ENCODE measurements around the gene TMPRSS5. TPM values are rescaled to one million over a fixed set of nuclear protein-coding genes. Genes with fewer than 3 reads are reported as not detected.

The TMPRSS5 gene
- total and polyA plus RNA-seq, 2 donors from 2014 or later, result 0.60 to 0.65 TPM

DNA sequence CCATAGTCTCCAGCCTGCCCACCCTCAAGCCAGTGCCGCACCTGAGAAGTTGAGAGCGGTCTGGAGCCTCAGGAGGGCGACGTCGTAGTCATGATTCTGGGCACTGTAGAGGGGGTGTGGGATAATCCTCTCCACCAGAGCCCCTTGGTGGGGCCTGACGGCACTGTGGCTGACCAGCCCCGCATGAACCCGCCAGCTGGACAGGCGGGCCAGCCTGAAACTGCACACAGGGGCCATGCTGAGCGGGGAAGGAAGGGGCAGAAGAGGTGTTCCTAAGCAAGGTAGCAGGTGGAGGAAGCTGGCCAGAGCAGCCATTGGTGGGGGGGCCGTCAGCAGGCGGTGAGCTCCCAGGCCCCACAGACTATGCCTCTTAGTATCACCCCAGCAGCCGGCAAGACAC, 13.1 kb downstream of the TMPRSS5 start:
- no peaks in the 10 kb centered on the region for H3K27me3 ChIP-seq (ENCODE audit: control insufficient read depth, insufficient read depth, low read length)
- H3K27ac ChIP-seq (ENCODE audit: low read depth in 2 of 2, low read length in 2 of 2), result no peak overlapping the region
- H3K4me3 ChIP-seq (ENCODE audit: low read length in 3 of 3), result no peak overlapping the region
- FAIRE-seq, result no peak
- no peak for TF ChIP-seq CTCF (IDR thresholded peaks at IDR 0.05; ENCODE audit: borderline replicate concordance, extremely low read depth, insufficient read depth)
- intact Hi-C loops (cut with DNase I), result no loop called here
- no peak for DNase-seq
- no peaks in the 10 kb centered on the region for H3K4me1 ChIP-seq (ENCODE audit: control insufficient read depth in 2 of 3, insufficient read depth in 2 of 3, low read depth in 1 of 3, low read length in 3 of 3)
- no peaks in the 10 kb centered on the region for H3K9me3 ChIP-seq (ENCODE audit: control insufficient read depth in 2 of 3, insufficient read depth in 1 of 3, low read length in 3 of 3)
- H3K36me3 ChIP-seq (ENCODE audit: control insufficient read depth in 2 of 3, insufficient read depth in 3 of 3, low read length in 3 of 3), result no peaks in the 10 kb centered on the region
- H3K9ac ChIP-seq (ENCODE audit: low read length in 3 of 3), result no peak overlapping the region

DNA sequence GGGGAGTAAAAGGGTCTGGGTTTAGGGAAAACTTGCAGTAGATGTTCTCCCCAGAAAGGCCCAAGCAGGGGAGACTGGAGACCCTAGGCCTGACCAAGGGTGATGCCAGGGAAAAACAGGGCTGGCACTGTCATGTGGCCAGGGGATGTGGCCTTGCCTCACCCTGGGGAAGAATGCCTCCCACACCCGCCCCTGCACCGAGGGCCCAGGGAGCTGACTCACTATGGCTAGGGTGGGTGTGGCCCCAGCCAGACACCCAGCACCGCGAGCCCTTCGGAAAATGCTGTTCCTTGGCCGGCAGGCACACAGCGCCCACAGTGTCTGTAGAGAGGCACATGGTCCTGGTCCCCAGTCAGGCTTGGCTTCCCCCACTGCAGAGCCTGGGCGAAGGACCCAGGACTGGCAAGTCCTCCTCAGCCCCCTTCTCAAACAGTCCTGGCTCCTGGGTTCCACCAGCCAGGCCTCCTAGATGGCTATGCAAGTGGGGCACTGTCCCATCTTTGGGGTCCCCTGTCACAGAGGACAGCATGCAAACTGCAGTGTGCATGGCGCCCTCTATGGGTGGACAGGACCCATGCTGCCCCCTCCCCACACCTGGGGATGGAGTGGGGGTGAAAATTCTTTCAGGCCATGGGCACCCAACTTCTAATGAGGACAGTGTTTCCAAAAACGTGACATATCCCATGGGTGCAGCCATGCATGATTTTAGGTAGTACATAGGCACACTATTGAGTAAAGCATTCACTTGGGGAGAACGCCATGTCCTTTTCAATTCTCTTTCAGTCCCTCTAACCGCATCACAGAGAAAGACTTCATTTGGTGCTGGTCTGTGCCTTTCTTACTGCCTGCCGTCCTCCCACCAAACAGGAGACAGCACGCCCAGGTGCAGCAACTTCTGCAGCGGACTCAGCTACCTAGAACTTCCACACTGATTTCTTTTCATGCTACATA, 15.2 kb downstream of the TMPRSS5 start:
- H3K27me3 ChIP-seq (ENCODE audit: control insufficient read depth, insufficient read depth, low read length), result no peaks in the 10 kb centered on the region
- no peak overlapping the region for H3K27ac ChIP-seq (ENCODE audit: low read depth in 2 of 2, low read length in 2 of 2)
- H3K9ac ChIP-seq (ENCODE audit: low read length in 3 of 3), result no peak overlapping the region
- DNase-seq, result peak in 1 of 5 donors; percentile 88
- H3K4me1 ChIP-seq (ENCODE audit: control insufficient read depth in 2 of 3, insufficient read depth in 2 of 3, low read depth in 1 of 3, low read length in 3 of 3), result no peaks in the 10 kb centered on the region
- H3K36me3 ChIP-seq (ENCODE audit: control insufficient read depth in 2 of 3, insufficient read depth in 3 of 3, low read length in 3 of 3), result no peaks in the 10 kb centered on the region
- H3K9me3 ChIP-seq (ENCODE audit: control insufficient read depth in 2 of 3, insufficient read depth in 1 of 3, low read length in 3 of 3), result no peaks in the 10 kb centered on the region
- no peak overlapping the region for H3K4me3 ChIP-seq (ENCODE audit: low read length in 3 of 3)
- no peak for FAIRE-seq
- no peak for TF ChIP-seq CTCF (IDR thresholded peaks at IDR 0.05; ENCODE audit: borderline replicate concordance, extremely low read depth, insufficient read depth)
- intact Hi-C loops (cut with DNase I), result no loop called here

- TF ChIP-seq CTCF (IDR thresholded peaks at IDR 0.05; ENCODE audit: borderline replicate concordance, extremely low read depth, insufficient read depth), result no peak
- H3K36me3 ChIP-seq (ENCODE audit: control insufficient read depth in 2 of 3, insufficient read depth in 3 of 3, low read length in 3 of 3), result no peaks in the 10 kb centered on the region
- no peaks in the 10 kb centered on the region for H3K4me1 ChIP-seq (ENCODE audit: control insufficient read depth in 2 of 3, insufficient read depth in 2 of 3, low read depth in 1 of 3, low read length in 3 of 3)
- intact Hi-C loops (cut with DNase I), result no loop called here
- no peak for DNase-seq
- H3K27me3 ChIP-seq (ENCODE audit: control insufficient read depth, insufficient read depth, low read length), result no peaks in the 10 kb centered on the region
- no peak overlapping the region for H3K9ac ChIP-seq (ENCODE audit: low read length in 3 of 3)
- no peak for FAIRE-seq
- no peaks in the 10 kb centered on the region for H3K9me3 ChIP-seq (ENCODE audit: control insufficient read depth in 2 of 3, insufficient read depth in 1 of 3, low read length in 3 of 3)
- H3K27ac ChIP-seq (ENCODE audit: low read depth in 2 of 2, low read length in 2 of 2), result no peak overlapping the region
- no peak overlapping the region for H3K4me3 ChIP-seq (ENCODE audit: low read length in 3 of 3)
Measured at GRCh38 chr11:113689768-113690618, 16.1 kb downstream of the TMPRSS5 start.
